HUES48 (cell line): ENCODE measurements around the gene ABHD10.

Experiments used
- H3K27ac ChIP-seq: one replicate; pipeline ENCODE4 v1.7.0; 2013; ENCODE audit warnings: low read depth, low read length, inconsistent platforms
- H3K27me3 ChIP-seq: 2 replicates; pipeline ENCODE4 v1.6.1; 2013; ENCODE audit warnings: mild to moderate bottlenecking, low read length; ENCODE audit not compliant: control insufficient read depth, insufficient read depth
- H3K36me3 ChIP-seq: 2 replicates; pipeline ENCODE4 v1.6.1; 2013; ENCODE audit warnings: low read length; ENCODE audit not compliant: control insufficient read depth, insufficient read depth
- H3K4me1 ChIP-seq: 2 replicates; pipeline ENCODE4 v1.6.1; 2013; ENCODE audit warnings: mild to moderate bottlenecking, low read length; ENCODE audit not compliant: control insufficient read depth, insufficient read depth
- H3K4me3 ChIP-seq: 2 replicates; pipeline ENCODE4 v1.5.1; 2013; ENCODE audit warnings: mild to moderate bottlenecking, low read depth, low read length
- H3K9ac ChIP-seq: 2 replicates; pipeline ENCODE4 v1.6.1; 2013; ENCODE audit warnings: mild to moderate bottlenecking, low read depth, low read length, moderate library complexity
- H3K9me3 ChIP-seq: 2 replicates; pipeline ENCODE4 v1.6.1; 2013; ENCODE audit warnings: low read length; ENCODE audit not compliant: control insufficient read depth, insufficient read depth

Gene ABHD10

DNA sequence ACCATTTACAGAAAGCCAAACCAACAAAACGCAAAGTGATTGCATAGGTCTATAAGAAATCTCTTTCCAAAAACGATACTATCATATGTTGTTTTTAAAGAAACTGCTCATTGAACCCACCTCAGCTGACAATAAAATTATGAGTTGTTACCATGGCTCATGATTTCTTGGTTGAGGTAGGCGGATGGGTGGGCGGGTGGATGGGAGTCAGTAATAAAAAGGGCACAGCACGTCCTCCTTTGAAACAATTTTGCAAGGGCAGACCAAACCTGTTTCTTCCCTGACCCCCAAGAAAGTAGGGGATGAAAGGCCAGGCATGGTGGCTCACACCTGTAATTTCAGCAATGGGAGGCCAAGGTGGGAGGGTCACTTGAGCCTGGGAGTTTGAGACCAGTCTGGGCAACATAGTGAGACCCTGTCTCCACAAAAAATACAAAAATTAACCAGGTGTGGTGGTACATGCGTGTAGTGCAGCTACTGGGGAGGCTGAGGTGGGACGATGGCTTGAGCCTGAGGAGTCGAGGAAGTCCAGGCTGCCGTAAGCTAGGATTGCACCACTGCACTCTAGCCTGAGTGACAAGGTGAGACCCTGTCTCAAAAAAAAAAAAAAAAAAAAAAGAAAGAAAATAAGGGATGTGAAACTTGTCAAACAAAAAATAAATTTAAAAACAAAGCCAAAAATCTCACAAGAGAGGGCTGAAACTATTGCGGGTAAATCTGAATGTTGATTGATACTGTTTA lies 2.1 kb downstream of the ABHD10 start:
- H3K27ac ChIP-seq = no peak overlapping the region
- H3K9ac ChIP-seq = no peak overlapping the region

DNA sequence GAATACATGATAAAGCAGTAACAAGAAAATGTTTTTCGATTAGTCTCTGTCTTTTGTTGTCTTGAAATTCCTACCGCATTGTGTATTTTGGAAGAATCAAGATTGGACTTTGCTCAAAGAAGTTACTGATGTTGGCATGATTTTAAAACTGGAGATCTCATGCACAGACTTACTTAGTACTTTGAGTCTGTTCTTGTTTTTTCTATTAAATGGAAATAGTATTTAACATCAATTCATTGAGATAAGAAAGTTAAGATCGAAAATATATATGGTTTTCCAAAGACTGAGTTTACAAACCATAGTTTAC lies 2.6 kb downstream of the ABHD10 start:
- no peaks in the 10 kb centered on the region for H3K27me3 ChIP-seq
- no peak overlapping the region for H3K9ac ChIP-seq
- no peak overlapping the region for H3K27ac ChIP-seq
- peaks cover 6% of the 10 kb centered on the region; the same call in 1 of the 2 replicates for H3K4me1 ChIP-seq
- peaks cover 4% of the 10 kb centered on the region; the same call in 1 of the 2 replicates for H3K36me3 ChIP-seq
- no peaks in the 10 kb centered on the region for H3K9me3 ChIP-seq
- H3K4me3 ChIP-seq = no peak overlapping the region

More for the DNA sequence above, 2.1 kb downstream of the ABHD10 start:
- H3K4me3 ChIP-seq = no peak overlapping the region
- peaks cover 4% of the 10 kb centered on the region; the same call in 1 of the 2 replicates for H3K36me3 ChIP-seq
- H3K27me3 ChIP-seq = no peaks in the 10 kb centered on the region
- H3K4me1 ChIP-seq = peaks cover 6% of the 10 kb centered on the region; the same call in 1 of the 2 replicates
- no peaks in the 10 kb centered on the region for H3K9me3 ChIP-seq

DNA sequence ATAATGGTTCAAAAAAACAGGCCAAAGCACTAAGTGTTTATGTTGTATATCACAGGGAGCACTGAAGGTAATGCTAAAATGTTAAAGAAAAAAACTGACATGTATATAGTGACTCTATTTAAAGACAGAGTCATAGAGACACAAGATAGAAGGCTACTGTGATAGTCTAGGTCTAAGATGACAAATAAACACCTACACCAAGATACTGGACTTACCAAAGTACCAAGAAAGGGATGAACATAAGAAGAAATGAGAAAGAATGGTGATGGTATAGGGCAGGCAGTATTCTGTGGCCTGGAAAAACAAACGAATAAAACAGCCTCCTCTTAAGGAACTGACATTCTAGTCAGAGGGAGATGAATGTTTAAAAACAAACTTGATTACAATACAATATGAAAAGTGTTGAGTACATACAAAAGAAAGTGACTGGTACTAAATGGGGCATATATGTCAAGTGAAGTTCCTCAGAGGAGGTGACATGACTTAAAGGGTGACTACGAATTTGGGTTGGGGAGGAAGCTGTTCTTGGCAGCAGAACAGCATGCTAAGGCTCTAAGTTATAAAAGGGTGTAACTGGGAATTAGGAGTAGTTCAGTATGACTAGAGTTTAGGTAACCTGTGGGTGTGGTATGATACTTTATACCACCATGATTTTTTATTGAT lies 5.9 kb downstream of the ABHD10 start:
- H3K36me3 ChIP-seq = peaks cover 31% of the 10 kb centered on the region
- H3K9me3 ChIP-seq = no peaks in the 10 kb centered on the region
- peaks cover 3% of the 10 kb centered on the region; the same call in 1 of the 2 replicates for H3K4me1 ChIP-seq
- H3K27ac ChIP-seq = no peak overlapping the region
- H3K9ac ChIP-seq = no peak overlapping the region
- H3K4me3 ChIP-seq = no peak overlapping the region
- H3K27me3 ChIP-seq = no peaks in the 10 kb centered on the region

DNA sequence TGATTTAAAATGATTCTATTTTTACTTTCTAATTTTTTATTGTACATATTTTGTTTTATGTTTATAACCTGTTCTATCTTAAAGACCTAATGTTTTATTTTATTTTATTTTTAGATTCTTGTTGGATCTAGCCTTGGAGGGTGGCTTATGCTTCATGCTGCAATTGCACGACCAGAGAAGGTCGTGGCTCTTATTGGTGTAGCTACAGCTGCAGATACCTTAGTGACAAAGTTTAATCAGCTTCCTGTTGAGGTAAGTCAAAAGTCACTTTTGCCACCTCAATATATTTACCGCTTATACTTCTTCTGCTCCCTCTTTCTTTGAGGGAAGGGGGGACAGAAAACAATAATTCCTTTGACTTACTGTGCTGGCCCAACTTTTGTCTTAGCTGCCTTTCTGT lies 8.0 kb downstream of the ABHD10 start:
- Histone ChIP-seq H3K9me3 (no peaks in the 10 kb centered on the region), H3K4me1 (no peaks in the 10 kb centered on the region), H3K27ac (no peak overlapping the region), H3K9ac (no peak overlapping the region), H3K4me3 (no peak overlapping the region), H3K27me3 (no peaks in the 10 kb centered on the region), H3K36me3 (peaks cover 45% of the 10 kb centered on the region)

DNA sequence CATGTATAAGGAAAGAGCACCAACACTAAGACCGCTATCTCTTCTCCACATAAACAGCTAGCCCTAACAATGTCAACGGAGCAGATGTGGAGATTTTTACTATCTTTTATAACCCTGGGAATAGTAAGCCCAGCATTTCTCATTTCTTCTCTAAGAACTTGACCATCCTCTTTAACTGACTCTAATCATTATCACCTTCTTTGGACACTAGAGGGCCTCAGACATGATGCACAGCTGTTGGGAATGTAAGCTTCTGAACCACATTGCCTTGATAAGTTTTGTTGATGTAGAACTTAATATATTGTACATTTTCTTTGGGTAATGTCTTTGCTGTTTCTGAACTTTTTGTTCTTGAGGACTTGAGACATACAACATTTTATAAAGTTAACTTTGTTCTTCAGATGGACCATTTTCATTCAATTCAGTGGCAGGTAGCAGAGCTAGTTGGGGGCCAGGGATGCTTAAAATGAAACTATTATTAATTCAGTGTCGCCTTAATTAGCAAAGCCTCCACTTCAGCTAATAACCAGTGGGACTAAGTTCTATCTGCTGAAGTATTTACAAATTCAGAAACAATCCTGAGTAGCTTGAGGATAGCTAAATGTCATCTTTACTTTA lies 10.3 kb downstream of the ABHD10 start:
- no peak overlapping the region for H3K4me3 ChIP-seq
- H3K4me1 ChIP-seq = peaks cover 5% of the 10 kb centered on the region; the same call in 1 of the 2 replicates
- H3K9me3 ChIP-seq = no peaks in the 10 kb centered on the region
- H3K36me3 ChIP-seq = peaks cover 43% of the 10 kb centered on the region
- no peak overlapping the region for H3K27ac ChIP-seq
- H3K27me3 ChIP-seq = no peaks in the 10 kb centered on the region
- H3K9ac ChIP-seq = no peak overlapping the region

DNA sequence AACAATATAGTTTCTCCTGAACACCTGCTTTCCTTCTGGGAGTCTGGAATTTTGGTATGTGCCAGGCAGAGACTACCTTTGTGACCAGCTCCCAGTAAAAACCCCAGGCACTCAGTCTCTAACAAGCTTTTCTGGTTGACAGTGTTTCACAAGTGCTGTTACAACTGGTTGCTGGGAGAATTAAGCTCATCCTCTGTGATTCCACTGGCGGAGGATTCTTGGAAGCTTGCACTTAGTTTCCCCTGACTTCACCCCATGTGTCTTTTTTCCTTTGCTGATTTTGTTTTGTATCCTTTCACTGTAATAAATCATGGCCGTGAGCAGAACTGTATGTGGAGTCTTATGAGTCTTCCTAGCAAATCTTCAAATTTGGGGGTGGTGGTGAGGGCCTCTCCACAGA lies 14.2 kb downstream of the ABHD10 start:
- Histone ChIP-seq H3K27me3 (no peaks in the 10 kb centered on the region; the same call in 1 of the 2 replicates), H3K4me3 (no peak overlapping the region), H3K4me1 (peaks cover 6% of the 10 kb centered on the region; the same call in 1 of the 2 replicates), H3K9me3 (no peaks in the 10 kb centered on the region), H3K27ac (no peak overlapping the region), H3K9ac (no peak overlapping the region), H3K36me3 (peaks cover 29% of the 10 kb centered on the region)

DNA sequence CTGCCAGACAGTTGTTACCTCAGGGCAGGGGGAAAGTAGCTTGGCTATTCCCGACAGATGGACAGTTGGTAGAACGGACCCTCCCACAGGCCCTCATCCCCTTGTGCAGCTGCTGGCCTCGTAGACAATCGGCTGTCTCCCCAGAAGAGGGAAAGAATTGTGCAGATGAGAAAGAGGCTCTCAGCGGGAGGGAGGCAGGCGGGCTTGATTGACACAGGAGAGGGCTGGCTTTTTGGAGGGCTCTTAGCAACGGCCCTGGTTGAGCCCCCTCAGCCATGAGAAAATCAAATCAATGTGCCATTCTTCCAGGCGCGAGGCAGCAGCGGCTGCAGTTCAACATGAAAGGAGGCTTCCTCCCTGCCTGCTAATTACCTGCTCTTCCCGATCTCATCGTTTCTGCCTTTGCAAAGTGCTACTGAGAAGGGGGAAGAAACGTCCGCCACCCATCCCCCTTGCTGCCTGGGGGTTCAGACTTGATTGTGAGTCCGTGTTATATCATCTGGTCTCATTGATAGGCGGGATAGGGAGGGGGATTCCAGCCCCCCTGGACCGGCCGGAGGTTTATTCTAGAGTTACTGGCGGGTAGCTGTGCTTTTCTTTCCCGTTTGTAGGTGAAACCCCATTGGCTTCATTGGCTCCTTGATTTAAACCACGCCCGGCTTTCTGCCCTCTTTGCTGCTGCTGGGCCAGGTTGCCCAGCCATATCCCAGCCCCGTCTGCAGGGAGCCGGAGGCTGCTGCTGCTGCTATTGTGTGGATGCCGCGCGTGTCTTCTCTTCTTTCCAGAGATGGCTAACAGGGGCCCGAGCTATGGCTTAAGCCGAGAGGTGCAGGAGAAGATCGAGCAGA lies 20.0 kb downstream of the ABHD10 start, which contains the start of gene TAGLN3:
TAGLN3 (plus strand) TSS at position 287 of the 848 bp plus-strand sequence; CDS start at position 788, 501 bp downstream.
- H3K9ac ChIP-seq = no peak within 1 kb of the TSS
- peaks cover 48% of the 10 kb centered on the region for H3K27me3 ChIP-seq
- H3K4me1 ChIP-seq = peaks cover 27% of the 10 kb centered on the region
- H3K9me3 ChIP-seq = no peaks in the 10 kb centered on the region
- H3K27ac ChIP-seq = peak within 1 kb of the TSS; percentile 44
- H3K36me3 ChIP-seq = no peaks in the 10 kb centered on the region
- H3K4me3 ChIP-seq = peak within 1 kb of the TSS; percentile 76

DNA sequence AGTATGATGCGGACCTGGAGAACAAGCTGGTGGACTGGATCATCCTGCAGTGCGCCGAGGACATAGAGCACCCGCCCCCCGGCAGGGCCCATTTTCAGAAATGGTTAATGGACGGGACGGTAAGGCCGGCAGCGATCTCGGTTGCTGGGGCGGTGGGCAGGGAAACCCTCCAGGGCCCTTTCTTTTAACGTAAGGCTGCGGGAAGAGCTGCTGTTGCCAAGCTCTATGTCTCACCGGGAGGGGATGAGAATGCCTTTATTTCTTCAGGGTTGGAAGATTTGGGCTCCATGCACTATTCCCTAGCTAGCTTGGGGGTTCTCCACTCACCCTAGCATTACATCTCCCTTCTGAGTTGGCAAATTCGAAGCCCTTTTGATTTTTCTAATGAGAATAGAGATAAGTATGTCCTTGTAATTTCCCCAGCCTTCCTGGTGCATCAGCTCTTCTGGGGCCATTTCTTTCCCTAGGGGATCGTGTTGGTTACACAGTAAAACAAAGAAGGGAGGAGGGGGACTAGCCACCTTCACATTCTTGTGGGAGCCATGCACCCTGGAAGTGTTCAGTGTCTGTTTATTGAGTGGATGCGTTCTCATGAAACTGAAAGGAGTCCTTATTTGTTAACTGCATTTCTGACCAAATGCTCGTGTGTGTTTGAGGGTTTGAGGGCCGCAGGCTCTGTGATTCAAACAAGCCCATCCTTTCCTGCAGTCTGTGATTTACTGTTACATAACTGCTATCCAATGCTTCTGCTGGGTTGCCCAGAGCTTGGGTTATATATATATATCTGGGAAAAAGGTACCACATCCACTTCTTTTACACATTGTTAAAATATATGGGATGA lies 20.9 kb downstream of the ABHD10 start:
- H3K9me3 ChIP-seq = no peaks in the 10 kb centered on the region
- no peak overlapping the region for H3K9ac ChIP-seq
- H3K4me1 ChIP-seq = peaks cover 23% of the 10 kb centered on the region
- H3K4me3 ChIP-seq = peak overlapping the region; percentile 76
- H3K36me3 ChIP-seq = no peaks in the 10 kb centered on the region
- peak overlapping the region; percentile 44 for H3K27ac ChIP-seq
- H3K27me3 ChIP-seq = peaks cover 48% of the 10 kb centered on the region

DNA sequence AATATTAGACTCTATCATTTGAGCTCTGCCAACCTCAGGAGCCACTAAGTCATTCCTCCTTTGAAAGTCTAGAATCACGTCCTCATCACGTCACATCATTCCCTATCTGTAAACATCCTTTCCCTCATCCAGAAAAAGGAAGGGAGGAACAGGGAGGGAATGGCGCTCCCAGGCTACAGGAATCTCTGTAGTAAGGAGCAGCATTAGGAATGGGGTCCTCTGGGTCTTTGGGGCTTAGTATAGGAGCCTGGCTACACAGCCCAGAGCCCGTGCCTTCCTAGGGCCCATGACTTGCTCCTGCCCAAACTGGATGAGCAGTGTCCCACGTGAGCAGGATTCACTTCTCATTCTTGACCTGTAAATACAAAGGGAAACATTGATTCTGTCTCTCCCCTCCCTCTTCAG lies 21.5 kb downstream of the ABHD10 start:
- Histone ChIP-seq H3K4me1 (peaks cover 23% of the 10 kb centered on the region), H3K27ac (peak overlapping the region; percentile 59), H3K9ac (no peak overlapping the region), H3K4me3 (0 out of 2 replicates have a peak overlapping the region, but pooled peaks have one; percentile 76), H3K27me3 (peaks cover 48% of the 10 kb centered on the region), H3K36me3 (no peaks in the 10 kb centered on the region), H3K9me3 (no peaks in the 10 kb centered on the region)

DNA sequence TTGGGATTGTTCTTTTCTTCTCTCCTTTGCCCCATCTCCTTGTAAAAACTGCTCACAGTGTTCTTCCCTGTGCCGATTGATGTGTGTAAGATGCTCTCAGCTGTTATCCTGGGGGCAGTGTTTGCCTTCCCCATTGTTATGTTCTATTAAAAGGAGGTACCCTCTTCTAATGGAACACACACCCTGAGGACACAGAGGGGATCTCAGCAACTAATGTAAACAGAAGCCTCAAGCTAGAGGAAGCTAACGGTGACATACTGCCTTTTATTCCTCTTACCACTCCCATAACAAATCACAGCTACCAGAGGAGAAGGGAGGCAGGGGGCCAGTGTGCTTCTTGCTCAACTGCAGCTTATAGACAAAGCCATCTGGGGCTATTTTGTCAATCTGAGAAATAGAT lies 22.1 kb downstream of the ABHD10 start:
- Histone ChIP-seq H3K27me3 (peaks cover 48% of the 10 kb centered on the region), H3K4me1 (peaks cover 23% of the 10 kb centered on the region), H3K9ac (no peak overlapping the region), H3K9me3 (no peaks in the 10 kb centered on the region), H3K36me3 (no peaks in the 10 kb centered on the region), H3K4me3 (no peak overlapping the region), H3K27ac (peak overlapping the region; percentile 59)
